ENCODE data around the gene MFRP.

MFRP gene

DNA sequence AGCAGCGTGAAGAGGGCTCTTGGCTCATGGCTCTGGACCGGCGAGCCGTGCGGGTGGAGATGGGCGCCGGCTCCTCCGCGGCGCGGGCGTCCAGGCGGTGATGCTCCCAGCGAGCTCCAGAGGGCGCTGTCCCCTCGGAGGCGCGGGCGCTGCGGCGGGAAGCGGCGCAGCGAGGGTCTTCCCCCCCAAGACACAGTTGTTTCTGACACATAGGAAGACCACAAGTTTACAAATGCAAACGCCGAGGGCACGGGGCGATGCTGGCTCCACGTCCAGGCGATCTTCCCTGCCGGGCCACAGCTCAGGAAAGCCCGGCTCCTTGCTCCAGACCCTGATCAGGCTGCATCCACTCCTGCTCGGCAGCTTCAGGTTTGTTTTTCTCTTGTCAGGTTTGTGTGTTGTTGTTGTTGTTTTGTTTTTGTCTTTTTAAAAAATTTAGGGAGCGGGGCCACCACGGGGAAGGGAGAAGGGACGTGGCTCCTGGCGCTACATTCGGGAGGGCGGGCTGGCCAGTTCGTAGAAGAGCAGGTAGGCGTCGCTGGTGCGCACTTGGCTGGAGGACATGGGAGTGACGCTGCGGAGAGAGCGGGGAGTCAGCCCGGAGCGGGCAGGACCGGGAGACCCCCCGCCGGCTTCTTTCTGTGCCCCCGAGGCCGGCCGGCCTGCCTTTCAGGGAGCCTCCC is 10.0 kb upstream of the MFRP start:
- DNase-seq: peak; percentile 41 to 65

DNA sequence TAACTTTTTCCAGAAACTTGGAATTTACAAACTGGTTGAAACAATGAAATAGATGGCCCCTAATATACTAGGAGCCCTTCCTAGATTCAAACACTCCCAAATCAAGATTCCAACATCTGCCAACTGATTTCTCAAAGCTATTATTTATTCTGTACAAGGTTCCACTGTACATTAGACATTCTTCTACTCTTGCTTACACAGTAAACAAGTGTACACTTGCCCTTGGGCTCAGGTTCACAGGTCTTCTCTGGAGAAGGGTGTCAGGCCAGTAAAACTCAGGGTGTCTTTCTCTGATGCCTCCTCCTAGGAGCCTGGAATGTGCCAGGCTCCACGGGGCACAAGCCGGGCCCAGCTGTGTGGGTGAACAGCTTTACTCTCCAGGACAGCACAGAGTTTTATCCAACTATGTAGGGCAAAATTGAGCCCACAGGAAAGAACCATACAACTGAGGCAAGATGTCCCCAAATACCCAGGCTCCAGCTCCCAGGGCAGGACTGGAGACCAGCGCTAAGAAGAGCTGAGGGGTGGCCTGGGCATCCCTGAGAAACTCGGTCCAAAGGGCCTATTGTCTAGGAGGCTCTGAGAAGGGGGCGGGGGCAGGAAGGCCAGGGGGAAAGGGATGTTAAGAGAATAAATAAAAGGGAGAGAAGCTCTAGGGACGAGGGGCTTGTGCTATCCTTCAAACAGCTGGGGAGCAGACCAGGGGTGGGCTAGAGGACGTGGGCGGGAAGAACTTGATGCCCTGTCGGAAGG is 8.8 kb upstream of the MFRP start:
- no peak for DNase-seq

DNA sequence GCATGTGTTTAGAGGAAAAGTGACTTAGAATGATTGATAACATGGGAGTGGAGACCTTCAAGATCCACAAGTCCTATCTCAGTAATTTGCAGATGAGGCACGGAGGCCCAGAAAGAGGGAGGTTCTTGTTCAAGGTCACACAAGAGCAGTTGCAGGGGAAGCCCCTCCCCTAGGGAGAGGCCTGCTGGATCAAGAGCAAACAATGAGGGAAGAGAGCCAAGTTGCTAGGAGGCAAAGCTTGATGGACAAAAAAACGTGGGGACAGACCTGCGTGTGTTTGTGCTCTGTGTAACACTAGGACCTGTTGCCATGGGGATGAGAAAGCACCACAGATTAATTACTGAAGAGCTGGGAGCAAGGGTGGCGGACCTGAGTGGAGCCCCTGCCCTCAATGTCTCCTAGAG is 6.4 kb upstream of the MFRP start:
- DNase-seq: peak in 1 of 2 experiments; percentile 18

DNA sequence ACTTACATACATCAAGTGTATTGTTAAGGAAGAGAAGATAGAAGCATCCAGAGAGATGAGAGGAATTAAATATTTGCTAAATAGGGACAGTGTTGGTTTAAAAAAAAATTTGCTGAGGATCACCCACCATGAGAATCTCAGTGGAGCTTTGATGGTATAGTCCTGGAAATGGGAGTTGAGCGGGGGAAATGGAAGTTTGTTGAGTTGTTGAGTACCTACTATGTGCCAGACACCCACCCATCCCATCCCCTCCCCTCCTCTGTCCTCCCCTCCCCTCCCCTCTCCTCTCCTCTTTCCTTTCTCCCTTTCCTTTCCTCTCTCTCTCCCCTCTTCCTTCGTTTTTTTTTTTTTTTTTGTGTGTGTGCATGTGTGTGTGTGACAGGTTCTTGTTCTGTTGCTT is 4.7 kb upstream of the MFRP start:
- DNase-seq: no peak

DNA sequence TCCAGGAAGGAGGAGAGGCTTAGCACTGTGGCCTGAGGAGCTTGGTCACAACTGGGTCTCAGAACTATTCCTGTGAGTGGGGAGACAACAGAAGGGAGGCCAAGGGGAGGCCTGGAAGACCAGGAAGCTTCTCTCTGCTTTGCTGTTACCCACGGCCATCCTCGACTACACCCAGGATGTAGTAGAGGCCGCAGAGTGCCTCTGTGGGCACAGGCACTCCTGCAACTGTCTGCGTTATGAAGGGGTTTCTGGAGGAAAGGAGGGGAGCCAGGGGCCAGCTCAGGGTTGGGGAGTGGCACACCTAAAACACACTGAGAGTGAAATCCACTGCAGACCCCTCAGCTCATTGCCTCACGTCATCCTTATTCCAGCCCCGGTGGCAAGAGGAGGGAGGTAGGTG is 3.8 kb upstream of the MFRP start:
- no peak for DNase-seq

DNA sequence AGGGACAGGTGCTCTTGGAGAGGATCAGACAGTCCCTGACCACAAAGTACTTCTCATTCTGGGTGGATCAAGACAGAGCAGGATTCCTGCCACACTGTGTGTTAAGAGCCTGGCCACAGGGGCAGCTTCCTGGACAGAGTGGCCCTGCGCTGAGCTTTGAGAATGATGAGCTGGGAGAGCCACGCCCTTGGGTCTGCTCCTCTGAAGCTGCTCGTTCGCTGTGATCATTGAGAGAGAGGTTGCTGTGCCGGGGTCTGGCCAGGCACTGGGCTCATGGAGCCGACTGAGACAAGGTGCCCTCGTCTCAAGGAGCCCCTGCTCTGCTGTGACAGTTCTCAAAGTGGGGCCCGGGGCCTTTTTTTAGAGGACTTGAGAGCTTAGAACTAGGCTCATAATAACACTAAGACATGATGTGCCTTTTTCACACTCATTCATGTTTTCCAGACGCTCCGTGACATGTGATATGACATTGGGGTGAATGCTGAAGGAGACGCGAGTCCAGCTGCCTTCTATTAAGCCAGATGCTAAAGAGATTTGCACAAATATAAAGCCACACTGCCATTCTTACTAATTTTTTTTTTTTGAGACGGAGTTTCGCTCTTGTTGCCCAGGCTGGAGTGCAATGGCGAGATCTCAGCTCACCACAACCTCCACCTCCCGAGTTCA is 1.6 kb upstream of the MFRP start:
- DNase-seq: no peak

DNA sequence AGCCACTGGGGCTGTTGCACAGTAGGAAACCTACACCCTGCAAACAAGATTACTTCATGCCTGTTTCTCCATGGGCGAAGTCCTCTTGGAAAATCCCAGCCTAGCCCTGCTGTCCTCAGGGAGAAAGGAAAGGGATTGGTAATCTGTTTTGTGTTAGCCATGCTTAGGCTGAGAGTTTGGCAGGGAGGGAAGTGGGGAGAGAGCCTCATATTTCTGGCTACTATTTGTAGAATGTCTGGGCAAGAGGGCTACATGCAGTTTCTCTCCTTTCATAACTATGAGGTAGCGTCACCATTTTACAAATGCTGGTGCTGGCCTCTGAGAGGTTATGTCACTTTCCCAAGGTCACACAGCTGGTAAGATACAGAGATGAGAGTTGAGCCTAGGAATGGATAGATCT is 737 bp upstream of the MFRP start:
- DNase-seq: no peak

DNA sequence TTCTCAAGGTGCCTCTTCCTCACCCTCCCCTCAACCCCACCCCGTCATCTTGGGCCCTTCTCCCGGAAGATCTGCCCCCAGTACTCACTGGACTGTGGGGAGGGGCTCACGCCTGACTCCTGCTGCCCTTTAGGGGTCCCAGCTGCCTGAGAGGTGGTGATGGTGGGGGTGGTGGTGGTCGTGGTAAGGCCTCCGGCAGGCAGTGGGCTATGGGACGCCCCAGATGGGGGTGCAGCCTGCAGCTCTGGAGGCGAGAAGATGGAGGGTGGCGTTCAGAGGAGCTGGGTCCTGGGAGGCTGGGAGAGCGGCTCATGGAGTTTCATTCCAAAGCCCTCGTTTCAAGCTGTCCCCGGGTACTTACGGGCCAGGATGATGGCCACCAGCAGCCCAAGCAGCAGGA is 820 bp downstream of the MFRP start:
- DNase-seq: no peak

DNA sequence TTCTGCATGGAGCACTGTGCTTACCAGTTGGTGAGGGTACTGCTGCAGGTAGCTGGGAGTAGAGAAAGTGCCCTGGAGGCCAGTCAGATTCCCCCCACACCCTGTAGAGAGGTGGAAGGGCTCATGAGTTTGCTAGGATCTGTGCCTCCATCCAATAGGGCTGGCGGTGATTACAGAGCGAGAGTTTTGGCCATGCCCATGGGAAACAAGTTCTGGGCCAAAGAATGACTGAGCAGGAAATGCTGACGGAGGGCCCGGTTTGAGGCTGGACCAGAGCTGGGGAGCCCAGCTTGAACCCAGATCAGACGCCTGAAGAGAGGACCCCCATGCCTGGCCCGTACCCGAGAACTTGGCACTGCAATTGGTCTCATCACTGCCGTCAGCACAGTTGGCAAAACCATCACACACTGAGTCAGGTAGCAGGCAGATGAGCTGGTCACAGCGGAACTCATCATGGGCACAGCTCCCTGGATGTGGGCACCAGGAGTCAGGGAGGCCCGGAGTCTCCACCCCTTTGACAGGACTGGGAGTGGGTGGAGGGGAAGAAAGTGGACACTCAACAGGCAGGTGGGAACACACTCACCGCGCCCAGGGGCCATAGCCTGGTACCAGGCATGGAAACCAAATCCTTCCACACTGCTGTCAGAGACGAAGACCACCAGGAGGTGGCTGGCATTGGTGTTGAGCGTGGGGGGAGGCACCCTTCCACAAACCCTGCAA is 2.1 kb downstream of the MFRP start:
- DNase-seq: no peak

DNA sequence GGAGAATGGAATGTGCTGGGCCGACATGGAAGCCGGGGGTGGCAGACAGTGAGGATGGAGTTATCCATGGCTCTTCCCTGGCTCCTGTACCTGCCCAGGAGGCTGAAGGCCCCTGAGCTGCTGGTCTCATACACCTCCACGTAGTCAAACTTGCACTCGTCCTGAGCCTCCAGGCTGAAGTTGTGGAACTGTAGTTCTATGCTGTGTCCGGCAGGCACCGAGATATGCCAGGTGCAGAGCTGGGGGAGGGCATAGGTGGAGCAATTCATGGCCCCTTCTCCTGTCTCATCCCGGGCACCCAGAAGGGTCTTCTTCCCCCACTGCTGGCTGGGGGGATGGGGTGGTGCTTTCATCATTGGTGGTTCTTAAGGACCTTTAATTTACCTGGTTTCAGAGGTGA is 2.8 kb downstream of the MFRP start:
- DNase-seq: no peak

DNA sequence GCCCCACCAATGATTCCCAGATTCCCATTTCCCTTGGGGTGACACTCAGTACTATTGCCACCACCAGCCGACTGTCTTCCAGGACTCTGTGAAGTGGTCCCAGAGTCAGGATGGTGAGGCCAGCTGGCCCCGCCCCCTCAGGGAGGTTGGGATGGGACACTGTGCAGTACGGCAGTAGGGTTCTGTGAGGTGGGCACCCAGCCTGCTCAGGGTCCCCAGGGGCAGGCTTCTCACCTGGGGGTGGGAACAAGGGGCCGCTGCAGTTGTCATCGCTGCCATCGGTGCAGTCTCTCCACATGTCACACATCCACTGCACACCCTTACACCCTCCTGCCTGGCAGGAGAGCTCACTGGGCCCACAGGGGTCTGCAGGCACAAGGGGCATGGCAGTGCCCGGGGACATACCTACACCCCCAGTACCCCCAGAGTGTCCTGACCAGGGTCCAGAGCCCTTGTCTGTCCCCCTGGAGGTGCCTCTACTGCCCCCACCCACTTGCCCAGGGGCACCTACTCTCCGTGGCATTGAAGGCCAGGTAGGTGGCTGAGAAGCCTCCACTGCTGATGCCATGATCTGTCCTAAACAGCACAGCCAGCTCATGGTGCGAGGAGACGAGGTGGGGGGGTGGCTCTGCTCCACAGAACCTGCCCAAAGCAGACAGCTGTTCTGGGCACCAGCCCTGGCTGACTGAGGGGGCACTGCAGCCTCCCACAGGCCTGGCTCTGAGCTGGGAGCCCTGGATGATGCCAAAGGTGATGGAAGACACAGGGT is 4.0 kb downstream of the MFRP start:
- DNase-seq: no peak

DNA sequence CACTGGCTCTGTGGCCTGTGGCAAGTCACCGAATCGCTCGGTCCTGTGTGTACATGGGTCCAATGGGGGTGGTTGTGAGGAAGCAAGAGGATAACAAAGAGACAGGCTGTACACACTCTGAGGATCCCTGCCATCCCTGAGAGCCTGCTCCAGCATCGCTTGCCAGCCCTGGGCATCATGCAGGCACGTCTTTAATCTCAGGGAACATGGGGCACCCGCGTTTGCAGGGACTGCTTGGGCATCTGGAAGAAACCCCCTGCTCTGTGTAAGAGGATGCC is 4.5 kb downstream of the MFRP start:
- no peak for DNase-seq

DNA sequence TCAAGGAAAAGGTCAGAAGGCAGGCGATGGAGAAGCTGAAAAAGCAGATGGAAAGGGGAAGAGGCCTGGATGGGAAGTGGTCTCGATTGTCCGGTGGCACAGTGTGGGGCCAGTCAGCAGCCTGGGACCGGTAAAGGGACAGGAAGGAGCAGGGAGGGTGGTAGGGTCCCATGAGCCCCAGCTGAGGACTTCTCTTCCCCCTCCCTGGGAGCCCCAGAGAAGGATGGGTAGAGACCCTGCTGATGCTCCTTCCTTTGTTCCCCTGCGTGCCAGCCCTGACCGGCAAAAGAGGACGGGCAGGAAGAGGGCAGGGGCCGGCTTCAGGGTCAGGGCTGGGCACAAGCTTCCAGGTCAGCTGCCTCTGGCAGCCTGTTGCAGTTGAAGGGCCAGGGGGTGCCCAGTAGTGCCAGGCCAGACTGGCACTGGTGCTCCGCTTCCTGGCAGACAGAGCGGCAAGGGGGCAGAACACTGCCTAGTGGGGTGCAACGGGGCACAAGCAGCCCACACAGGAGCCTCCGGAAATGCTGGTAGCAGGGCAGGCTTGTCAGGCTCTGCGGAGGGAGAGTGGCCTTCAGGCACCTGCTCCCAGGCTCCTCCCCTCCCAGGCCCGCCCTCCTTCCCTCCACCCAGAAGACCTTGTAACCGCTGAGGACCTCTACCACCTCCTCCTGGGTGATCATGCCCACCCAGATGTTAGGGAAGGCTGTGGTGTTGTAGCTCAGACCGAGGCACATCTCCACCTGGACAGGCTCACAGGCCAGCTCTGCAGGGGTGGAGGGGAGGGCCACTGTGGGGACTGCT is 5.1 kb downstream of the MFRP start:
- no peak for DNase-seq

DNA sequence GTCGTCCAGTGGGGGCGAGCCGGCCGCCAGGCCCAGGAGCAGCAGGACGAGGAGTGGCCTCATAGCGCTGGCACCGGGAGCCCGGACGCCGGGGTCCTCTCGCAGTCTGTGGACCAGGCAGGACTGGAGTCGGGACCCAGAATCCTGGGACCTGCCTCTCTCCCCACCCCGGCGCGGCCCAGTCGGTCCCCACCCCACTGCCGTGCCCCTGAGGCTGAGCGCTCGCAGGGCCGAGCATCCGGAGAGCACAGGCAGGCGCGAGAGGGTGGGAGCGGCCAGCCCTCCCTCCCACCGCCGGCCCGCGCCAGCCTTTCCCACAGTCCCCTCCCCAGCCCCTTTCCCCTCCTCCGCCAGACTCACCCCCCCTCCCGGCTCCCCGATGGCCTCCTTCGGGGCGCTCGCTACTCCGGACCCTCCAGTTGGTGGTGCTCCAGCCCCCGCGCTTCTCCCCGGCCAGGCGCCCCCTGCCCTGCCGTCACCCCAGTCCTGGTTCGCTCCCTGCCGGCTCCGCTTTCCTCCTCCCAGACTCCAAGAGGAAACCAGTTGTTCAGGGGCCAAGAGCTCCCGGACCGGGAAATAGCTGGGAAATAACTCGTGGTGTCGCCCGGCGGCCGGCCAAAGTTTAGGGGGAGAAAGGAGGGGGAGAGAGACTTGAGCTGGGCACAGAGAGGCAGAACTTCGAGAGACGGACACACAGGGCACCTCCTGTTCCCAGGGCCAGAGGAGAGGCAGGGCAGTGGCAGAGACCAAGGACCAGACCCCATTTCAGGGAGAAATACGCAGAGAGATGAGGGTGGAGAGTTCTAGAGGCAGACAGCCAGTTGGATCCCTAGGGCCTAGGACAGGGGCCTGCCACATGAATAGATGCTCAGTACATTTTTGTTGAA is 5.9 kb downstream of the MFRP start, which contains the start of gene C1QTNF5:
TSS of gene C1QTNF5 (minus strand) at position 549 of the 887 bp plus-strand sequence. CDS start at position 63, 486 bp downstream.
- DNase-seq: no peak

DNA sequence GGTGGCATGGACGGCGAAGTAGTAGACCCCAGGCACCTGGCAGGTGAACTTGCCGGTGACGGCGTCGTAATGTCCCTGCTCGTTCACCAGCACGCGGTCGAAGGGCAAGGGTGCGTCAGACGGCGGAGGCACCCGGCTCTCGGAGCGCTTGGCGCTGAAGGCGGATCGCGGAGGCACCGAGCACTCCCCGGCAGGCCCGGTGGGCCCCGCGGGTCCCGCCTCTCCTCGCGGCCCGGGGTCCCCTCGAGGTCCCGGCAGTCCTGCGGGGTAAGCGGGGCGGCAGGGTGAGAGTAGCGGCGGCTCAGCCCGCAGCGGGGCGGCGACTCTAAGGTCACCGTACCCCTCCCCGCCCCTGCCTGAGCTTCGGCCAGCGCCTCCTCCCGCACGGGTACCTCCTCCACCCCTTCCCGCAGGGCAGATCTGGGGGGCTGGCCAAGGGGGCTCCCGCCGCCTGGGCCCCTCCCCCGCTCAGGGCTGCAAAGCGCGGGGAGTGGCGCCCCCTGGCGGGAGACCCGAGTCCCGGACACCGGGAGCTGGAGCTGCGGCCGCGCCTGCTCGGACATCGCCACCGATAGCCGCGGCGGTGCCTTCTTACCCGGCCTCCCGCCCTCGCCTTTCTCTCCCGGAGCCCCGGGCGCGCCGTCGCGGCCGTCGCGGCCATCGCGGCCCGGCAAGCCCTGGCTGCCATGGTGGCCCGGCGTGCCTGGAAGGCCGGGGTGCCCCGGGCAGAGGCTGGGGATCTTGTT is 6.7 kb downstream of the MFRP start:
- DNase-seq: peak; percentile 33 to 82

DNA sequence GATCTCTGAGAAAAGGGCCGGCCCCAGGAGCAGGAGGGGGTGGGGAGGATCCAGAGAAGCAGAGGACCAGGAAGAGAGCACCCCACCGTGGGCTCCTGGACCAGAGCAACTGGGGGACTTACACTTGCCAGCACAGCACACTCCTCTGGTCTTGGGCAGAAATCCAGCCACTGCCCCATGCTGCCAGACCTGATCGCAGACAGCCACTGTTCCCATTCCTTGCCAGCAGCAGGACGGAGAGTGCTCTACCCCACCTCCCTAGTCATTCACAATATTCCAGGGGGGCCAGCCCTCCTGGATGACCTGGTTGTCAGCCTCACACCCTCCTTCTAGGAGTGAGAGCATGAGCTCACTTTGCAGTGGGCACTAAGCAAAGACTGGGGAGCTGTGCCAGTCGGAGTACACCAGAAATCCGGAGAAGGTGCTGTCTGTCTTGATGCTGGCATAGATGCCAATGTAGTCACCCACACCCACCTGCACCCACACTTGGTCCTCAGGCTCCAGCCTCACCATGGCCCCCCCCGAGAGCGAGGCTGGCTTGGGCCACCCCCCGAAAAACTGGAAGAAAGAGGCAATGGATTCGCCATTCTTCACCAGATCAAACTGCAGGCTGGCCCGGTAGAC is 7.4 kb downstream of the MFRP start:
- DNase-seq: no peak

DNA sequence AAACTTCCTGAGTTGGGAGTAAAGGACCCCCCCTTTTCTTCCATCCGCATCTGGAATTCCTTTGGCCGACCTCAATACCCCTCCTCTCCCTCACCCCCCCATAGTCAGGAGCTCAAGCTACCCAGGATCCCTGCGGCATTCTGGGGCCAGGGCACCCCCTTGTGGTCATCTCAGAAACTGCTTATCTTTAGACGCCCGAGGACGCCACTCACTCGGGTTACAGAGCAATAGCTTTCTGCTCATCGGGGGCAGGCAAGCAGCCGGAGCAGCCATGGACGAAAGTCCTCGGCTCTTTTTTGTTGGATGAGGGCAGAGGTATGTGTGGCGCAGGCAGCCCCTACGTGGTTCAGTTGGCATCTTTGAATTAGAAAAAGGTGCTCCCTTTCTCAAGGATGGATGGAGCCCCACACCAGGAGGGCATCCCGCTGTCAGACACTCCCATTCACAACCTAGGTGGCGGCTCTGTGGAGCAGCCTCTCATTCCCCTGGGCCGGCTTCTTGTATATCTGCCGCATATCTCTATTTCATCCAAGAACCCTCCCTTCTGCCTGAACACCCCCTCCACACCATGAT is 8.1 kb downstream of the MFRP start:
- DNase-seq: peak; percentile 53 to 77

DNA sequence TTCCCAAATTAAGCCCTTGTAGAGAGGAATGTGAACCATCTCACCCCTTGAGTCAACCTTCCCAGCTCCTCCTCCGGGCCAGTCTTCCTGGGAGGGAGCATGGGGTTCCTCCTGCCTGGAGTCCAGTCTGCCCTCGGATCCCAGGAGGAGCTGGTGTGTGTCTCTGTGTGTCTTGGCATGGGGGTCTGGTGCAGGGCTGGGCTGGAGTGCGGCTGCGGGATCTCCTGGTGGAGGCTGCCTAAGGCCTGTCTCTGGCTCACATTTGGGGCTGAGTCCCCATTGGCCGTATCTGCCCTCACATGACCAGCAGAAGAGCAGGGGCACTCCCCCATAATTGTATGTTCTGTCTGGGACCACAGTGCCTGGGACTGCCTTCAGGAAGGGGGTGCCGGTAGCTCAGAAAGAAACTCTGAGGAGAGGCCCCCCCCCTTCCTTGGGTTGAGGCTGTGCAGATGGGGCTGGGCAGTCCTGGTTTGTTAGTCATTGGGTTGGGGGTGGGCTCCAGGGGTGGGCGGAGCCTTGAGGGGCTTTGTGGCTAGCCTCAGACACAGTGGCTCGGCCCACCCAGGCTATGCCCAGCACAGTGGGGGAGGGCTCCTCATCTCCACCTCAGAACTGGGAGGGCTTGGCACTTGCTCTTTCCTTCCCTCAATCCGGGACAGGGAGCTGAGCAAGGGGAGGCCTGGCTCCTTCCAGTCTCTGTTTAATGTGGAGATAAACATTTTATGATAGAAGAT is 8.8 kb downstream of the MFRP start:
- DNase-seq: no peak

All from NCI-H1930 (cell line).